ENCODE results near the gene HSP90B1. TPM values are rescaled to one million over a fixed set of nuclear protein-coding genes. Genes with fewer than 3 reads are reported as not detected.

Gene HSP90B1
- total RNA-seq, 2 donors from 2014 or later, result 403 to 522 TPM

GRCh38 chr12:103913100-103913499, 17.1 kb upstream of the HSP90B1 start:
- H3K27me3 ChIP-seq (replicated peaks; ENCODE audit: insufficient read depth), result no peaks in the 10 kb centered on the region
- ATAC-seq (ENCODE audit: insufficient number of reproducible peaks, low FRiP score, low read depth) (no peak), DNase-seq (ENCODE audit: low spot score) (no peak)
- no peak overlapping the region for H3K4me3 ChIP-seq
- peaks cover 3 to 29% of the 10 kb centered on the region in 2 donors for H3K4me1 ChIP-seq (ENCODE audit: control insufficient read depth in 1 of 2, low read depth in 2 of 2)
- no peaks in the 10 kb centered on the region for H3K36me3 ChIP-seq
- H3K9me3 ChIP-seq, result peaks cover 3% of the 10 kb centered on the region
- no peak for TF ChIP-seq CTCF (IDR thresholded peaks at IDR 0.05)
- H3K27ac ChIP-seq, result no peak overlapping the region

GRCh38 chr12:103915306-103915705, 14.9 kb upstream of the HSP90B1 start:
- TF ChIP-seq CTCF (IDR thresholded peaks at IDR 0.05), result no peak
- DNase-seq (ENCODE audit: low spot score) (no peak), ATAC-seq (ENCODE audit: insufficient number of reproducible peaks, low FRiP score, low read depth) (no peak)

GRCh38 chr12:103917873-103918272, 12.3 kb upstream of the HSP90B1 start:
- no peak overlapping the region for H3K27ac ChIP-seq
- H3K9me3 ChIP-seq, result peaks cover 3% of the 10 kb centered on the region
- H3K4me3 ChIP-seq, result no peak overlapping the region
- no peaks in the 10 kb centered on the region for H3K27me3 ChIP-seq (replicated peaks; ENCODE audit: insufficient read depth)
- DNase-seq (ENCODE audit: low spot score) (no peak), ATAC-seq (ENCODE audit: insufficient number of reproducible peaks, low FRiP score, low read depth) (no peak)
- peaks cover 7 to 10% of the 10 kb centered on the region in 2 donors for H3K4me1 ChIP-seq (ENCODE audit: control insufficient read depth in 1 of 2, low read depth in 2 of 2)
- TF ChIP-seq CTCF (IDR thresholded peaks at IDR 0.05), result no peak
- no peaks in the 10 kb centered on the region for H3K36me3 ChIP-seq

More at GRCh38 chr12:103915306-103915705, 14.9 kb upstream of the HSP90B1 start:
- no peak overlapping the region for H3K4me3 ChIP-seq
- H3K9me3 ChIP-seq, result peaks cover 3% of the 10 kb centered on the region
- H3K27me3 ChIP-seq (replicated peaks; ENCODE audit: insufficient read depth), result no peaks in the 10 kb centered on the region
- no peaks in the 10 kb centered on the region for H3K36me3 ChIP-seq
- H3K4me1 ChIP-seq (ENCODE audit: control insufficient read depth in 1 of 2, low read depth in 2 of 2), result peaks cover 3 to 14% of the 10 kb centered on the region in 2 donors
- no peak overlapping the region for H3K27ac ChIP-seq

GRCh38 chr12:103924761-103925641, 5.2 kb upstream of the HSP90B1 start:
- DNase-seq (ENCODE audit: low spot score), result no peak
- TF ChIP-seq CTCF (IDR thresholded peaks at IDR 0.05), result no peak
- Histone ChIP-seq H3K9me3 (no peaks in the 10 kb centered on the region), H3K4me1 (ENCODE audit: control insufficient read depth in 1 of 2, low read depth in 2 of 2) (peaks cover 10 to 25% of the 10 kb centered on the region in 2 donors), H3K4me3 (no peak overlapping the region), H3K36me3 (no peaks in the 10 kb centered on the region), H3K27ac (no peak overlapping the region), H3K27me3 (replicated peaks; ENCODE audit: insufficient read depth) (no peaks in the 10 kb centered on the region)
- no peak for ATAC-seq (ENCODE audit: insufficient number of reproducible peaks, low FRiP score, low read depth)

- ATAC-seq (ENCODE audit: insufficient number of reproducible peaks, low FRiP score, low read depth), result no peak
Measured at GRCh38 chr12:103928682-103929045, 1.5 kb upstream of the HSP90B1 start.

More at GRCh38 chr12:103928682-103929045, 1.5 kb upstream of the HSP90B1 start:
- Histone ChIP-seq H3K4me3 (peak overlapping the region; percentile 94), H3K27me3 (replicated peaks; ENCODE audit: insufficient read depth) (no peaks in the 10 kb centered on the region), H3K36me3 (no peaks in the 10 kb centered on the region), H3K27ac (peak overlapping the region; percentile 92 to 97), H3K9me3 (no peaks in the 10 kb centered on the region), H3K4me1 (ENCODE audit: control insufficient read depth in 1 of 2, low read depth in 2 of 2) (peaks cover 19 to 34% of the 10 kb centered on the region in 2 donors)
- no peak for TF ChIP-seq CTCF (IDR thresholded peaks at IDR 0.05)
- DNase-seq (ENCODE audit: low spot score), result no peak
